ENCODE data around the gene VARS2.
"Not testable (repeated sequence)": the region's sequence is repeated elsewhere in the genome, so short reads cannot be mapped to it uniquely, and the experiment has no call there.

Gene VARS2

DNA sequence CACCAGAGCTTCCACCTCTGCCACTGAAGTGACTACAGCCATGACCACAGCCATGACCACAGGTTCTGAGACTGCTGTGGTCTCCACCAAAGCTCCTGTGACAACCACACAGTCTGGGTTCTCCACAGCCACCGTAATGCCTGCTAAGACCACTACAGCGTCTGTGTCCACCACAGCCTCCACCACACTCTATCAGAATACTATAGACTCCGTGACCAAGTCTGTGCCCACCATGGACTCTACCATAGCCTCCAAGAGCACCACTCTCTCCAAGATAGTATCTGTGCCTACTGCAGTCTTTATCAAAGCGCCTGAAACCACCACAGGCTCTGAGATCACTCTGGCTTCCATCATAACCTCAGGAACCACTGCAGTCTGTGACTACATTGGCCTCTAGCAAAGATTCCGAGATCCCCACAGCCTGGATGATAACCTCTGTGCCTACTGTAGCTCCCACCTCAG is 51.1 kb downstream of the VARS2 start:
- DNase-seq, result no peak

DNA sequence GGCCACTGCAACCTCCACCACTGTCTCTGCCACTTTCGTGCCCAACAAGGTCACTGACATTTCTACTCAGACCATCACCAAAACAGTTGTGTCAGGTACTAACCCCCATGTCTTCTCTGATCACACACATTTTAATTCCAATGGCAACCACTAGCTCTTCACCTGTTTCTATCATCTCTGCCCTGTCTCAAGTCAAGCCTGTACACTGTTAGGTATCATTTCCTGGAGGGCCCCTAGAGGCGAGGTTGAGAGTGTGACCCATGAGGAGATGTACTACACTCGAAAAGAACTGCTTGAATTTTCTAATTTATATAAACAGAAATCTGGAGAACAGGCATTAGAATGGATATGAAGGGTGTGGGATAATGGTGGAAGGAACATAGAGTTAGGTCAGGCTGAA is 52.1 kb downstream of the VARS2 start:
- no peak for DNase-seq

DNA sequence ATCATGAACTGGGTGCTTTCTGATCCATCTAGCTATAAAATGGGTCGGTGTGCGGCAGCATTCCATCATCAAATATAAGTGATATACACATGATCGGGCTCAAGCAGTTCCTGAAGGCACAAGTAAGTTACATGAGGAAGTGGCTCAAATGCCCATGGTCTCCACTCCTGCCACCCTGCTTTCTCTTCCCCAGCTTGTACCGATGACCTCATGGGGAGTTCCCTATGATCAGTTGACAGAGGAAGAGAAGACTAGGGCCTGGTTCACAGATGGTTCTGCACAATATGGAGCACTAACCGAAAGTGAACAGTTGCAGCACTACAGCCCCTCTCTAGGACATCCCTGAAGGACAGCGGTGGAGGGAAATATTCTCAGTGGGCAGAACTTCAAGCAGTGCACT is 55.1 kb downstream of the VARS2 start:
- DNase-seq, result not testable (repeated sequence)

DNA sequence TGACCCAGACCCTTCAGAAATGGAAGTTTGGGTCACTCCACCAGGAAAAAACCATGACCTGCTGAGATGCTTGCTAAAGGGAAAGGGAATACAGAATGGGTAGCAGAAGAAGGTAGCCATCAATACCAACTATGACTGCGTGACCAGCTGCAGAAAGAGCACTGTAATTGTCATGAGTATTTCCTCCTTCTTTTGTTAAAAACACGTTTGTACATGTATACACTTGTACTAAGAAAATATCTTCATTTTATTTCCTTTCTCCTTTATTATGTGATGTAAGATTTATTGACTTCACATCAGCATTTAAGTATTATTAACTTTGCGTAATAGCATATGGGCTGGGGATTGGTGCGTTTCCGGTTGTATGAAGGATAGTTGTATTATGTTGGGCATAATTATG is 56.9 kb downstream of the VARS2 start:
- DNase-seq, result no peak

DNA sequence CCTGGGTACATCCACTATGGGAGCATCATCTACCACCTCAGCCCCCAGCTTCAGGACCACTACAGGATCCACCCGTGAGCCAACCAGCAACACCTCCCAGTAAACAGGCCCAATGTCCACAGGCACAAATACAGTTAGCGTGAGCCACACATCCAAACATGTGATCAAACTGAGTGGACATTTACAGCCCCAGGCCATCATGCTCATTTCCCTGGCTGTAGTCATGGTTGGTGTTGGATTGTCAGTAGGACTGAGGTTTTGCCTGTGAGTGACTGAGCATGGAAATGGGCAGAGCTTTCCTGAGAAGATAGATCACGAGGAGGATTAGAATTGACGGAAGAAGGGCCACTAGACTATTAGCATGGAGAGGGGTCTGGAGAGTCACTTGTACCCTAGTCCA is 58.8 kb downstream of the VARS2 start:
- no peak for DNase-seq

DNA sequence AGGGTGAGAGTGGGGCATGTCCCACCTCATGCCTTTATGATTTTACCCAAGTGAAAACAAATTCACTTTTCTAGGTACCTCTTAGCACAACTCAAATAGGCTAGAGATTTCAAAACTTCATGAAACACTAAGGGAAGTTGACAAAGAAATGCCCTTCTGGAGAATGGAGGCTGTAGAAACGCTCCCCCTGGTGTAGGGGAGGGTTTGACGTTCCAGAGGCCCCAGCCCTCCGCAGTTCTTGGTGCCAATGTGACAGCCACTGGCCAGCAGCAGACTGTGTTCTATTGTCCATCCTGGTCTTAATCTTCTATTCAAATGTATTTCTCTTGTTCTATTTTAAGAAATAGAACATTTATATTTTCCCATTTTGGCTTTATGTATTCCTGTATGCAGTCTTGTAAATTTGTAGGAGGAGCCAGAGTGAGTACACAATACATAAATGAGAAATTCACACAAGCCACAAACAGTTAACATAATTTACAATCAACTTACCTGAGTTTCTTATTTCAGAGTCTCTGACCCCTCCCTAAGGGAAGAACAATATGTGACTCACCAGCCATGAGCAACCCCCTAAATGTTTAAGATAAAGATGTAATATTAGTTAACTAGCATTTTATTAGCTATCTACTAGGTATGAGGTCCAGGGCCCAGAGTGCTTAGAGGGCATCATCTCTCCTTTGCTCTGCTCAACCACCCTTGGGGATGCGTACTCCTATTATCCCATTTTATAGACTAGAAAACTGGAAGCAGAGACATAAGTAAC is 60.6 kb downstream of the VARS2 start:
- DNase-seq, result no peak

All from fibroblast of skin of back (primary cell).